Measurements from ENCODE around the gene SLC38A6. TPM values are rescaled to one million over a fixed set of nuclear protein-coding genes. Genes with fewer than 3 reads are reported as not detected.

SLC38A6 gene
- polyA plus RNA-seq (31.9 and 32.9 TPM in 2 replicates), polyA minus RNA-seq (102 TPM in 2 replicates)

- peaks cover 5% of the 10 kb centered on the region for H3F3A ChIP-seq (ENCODE audit: insufficient read depth, low read length, poor library complexity, severe bottlenecking)
- H3K4me3 ChIP-seq (ENCODE audit: low read length): peak within 1 kb of the TSS; percentile 84
- no peaks in the 10 kb centered on the region for H4K20me1 ChIP-seq (ENCODE audit: insufficient read depth)
- H3K79me2 ChIP-seq (replicated peaks; ENCODE audit: insufficient read depth, low read length): peaks cover 12% of the 10 kb centered on the region
- no peaks in the 10 kb centered on the region for H3K9me3 ChIP-seq (ENCODE audit: low read length)
- peak within 1 kb of the TSS; percentile 84 for H2AFZ ChIP-seq (ENCODE audit: low read depth, low read length)
- no peaks in the 10 kb centered on the region for H3K27me3 ChIP-seq (ENCODE audit: insufficient read depth, low read depth, low read length)
- TF ChIP-seq REST (IDR thresholded peaks at IDR 0.05; ENCODE audit: borderline replicate concordance): no peak
- TF ChIP-seq POLR2AphosphoS5 (IDR thresholded peaks at IDR 0.05): peak; percentile 82
- peak; percentile 54 for TF ChIP-seq SMC3 (conservative IDR thresholded peaks at IDR 0.05; ENCODE audit: poor library complexity)
- TF ChIP-seq MXI1 (conservative IDR thresholded peaks at IDR 0.05; ENCODE audit: poor library complexity, severe bottlenecking): peak; percentile 98
- TF ChIP-seq RAD21 (conservative IDR thresholded peaks at IDR 0.05): peak; percentile 49
- TF ChIP-seq EZH2 (IDR thresholded peaks at IDR 0.05; ENCODE audit: borderline replicate concordance, insufficient read depth, low read length, poor library complexity, severe bottlenecking): no peak
- TF ChIP-seq CTCF (IDR thresholded peaks at IDR 0.05; ENCODE audit: poor library complexity, severe bottlenecking): no peak
- peak; percentile 72 for TF ChIP-seq EP300 (conservative IDR thresholded peaks at IDR 0.05; ENCODE audit: poor library complexity, severe bottlenecking)
- TF ChIP-seq TAF1 (IDR thresholded peaks at IDR 0.05; ENCODE audit: low read depth): peak; percentile 42
- H3K4me2 ChIP-seq (ENCODE audit: low read length): peak within 1 kb of the TSS; percentile 88
- H3K27ac ChIP-seq (ENCODE audit: low read length): peak within 1 kb of the TSS; percentile 82
- H3K36me3 ChIP-seq (ENCODE audit: insufficient read depth, low read length): no peaks in the 10 kb centered on the region
- H3K9me2 ChIP-seq (ENCODE audit: insufficient read depth, low read length): no peaks in the 10 kb centered on the region
- H3K9ac ChIP-seq (ENCODE audit: low read length): peak within 1 kb of the TSS; percentile 83
Measured at GRCh38 chr14:60980811-60981632, at the start of gene SLC38A6, which contains the start of gene TRMT5. TSS of gene SLC38A6 (plus strand) at chr14:60981245. CDS start at chr14:60981278, 33 bp downstream. TSS of gene TRMT5 (minus strand) at chr14:60981079. CDS start at chr14:60980973, 106 bp downstream.

GRCh38 chr14:60933920-60934655 lies 47.0 kb upstream of the SLC38A6 start:
- Histone ChIP-seq H3K4me3 (ENCODE audit: low read length) (no peak overlapping the region), H3K9me3 (ENCODE audit: low read length) (no peaks in the 10 kb centered on the region), H3K27me3 (ENCODE audit: insufficient read depth, low read depth, low read length) (no peaks in the 10 kb centered on the region), H3K27ac (ENCODE audit: low read length) (no peak overlapping the region), H3K9ac (ENCODE audit: low read length) (no peak overlapping the region), H3F3A (ENCODE audit: insufficient read depth, low read length, poor library complexity, severe bottlenecking) (no peaks in the 10 kb centered on the region), H3K9me2 (ENCODE audit: insufficient read depth, low read length) (no peaks in the 10 kb centered on the region), H3K36me3 (ENCODE audit: insufficient read depth, low read length) (no peaks in the 10 kb centered on the region), H3K4me2 (ENCODE audit: low read length) (no peak overlapping the region), H3K79me2 (replicated peaks; ENCODE audit: insufficient read depth, low read length) (no peaks in the 10 kb centered on the region), H2AFZ (ENCODE audit: low read depth, low read length) (no peak overlapping the region), H4K20me1 (ENCODE audit: insufficient read depth) (no peaks in the 10 kb centered on the region)
- TF ChIP-seq RAD21 (conservative IDR thresholded peaks at IDR 0.05) (no peak), REST (IDR thresholded peaks at IDR 0.05; ENCODE audit: borderline replicate concordance) (no peak), CTCF (IDR thresholded peaks at IDR 0.05; ENCODE audit: poor library complexity, severe bottlenecking) (no peak), EZH2 (IDR thresholded peaks at IDR 0.05; ENCODE audit: borderline replicate concordance, insufficient read depth, low read length, poor library complexity, severe bottlenecking) (no peak), MXI1 (conservative IDR thresholded peaks at IDR 0.05; ENCODE audit: poor library complexity, severe bottlenecking) (no peak), EP300 (conservative IDR thresholded peaks at IDR 0.05; ENCODE audit: poor library complexity, severe bottlenecking) (no peak), SMC3 (conservative IDR thresholded peaks at IDR 0.05; ENCODE audit: poor library complexity) (no peak), POLR2AphosphoS5 (IDR thresholded peaks at IDR 0.05) (no peak), TAF1 (IDR thresholded peaks at IDR 0.05; ENCODE audit: low read depth) (no peak)

Data from neural cell (in vitro differentiated cells).